GM19438 (cell line): ENCODE measurements around the gene PGM2L1.

Experiments
- ATAC-seq: cut with Tn5 transposase; IDR thresholded peaks from one replicate; pipeline ENCODE4 v1.9.1; 2021; ENCODE audit warnings: low read depth; ENCODE audit not compliant: unreplicated experiment

PGM2L1 gene

GRCh38 chr11:74310857-74311256 lies 87.4 kb downstream of the PGM2L1 start:
- no peak for ATAC-seq

- ATAC-seq = no peak
Measured at GRCh38 chr11:74307434-74307833, 90.8 kb downstream of the PGM2L1 start.

- no peak for ATAC-seq
Measured at GRCh38 chr11:74306435-74307175, 91.6 kb downstream of the PGM2L1 start.

GRCh38 chr11:74299015-74299414 lies 99.2 kb downstream of the PGM2L1 start:
- ATAC-seq = no peak

- no peak for ATAC-seq
Measured at GRCh38 chr11:74297484-74297883, 100.7 kb downstream of the PGM2L1 start.

GRCh38 chr11:74288911-74289310 lies 109.3 kb downstream of the PGM2L1 start:
- ATAC-seq = no peak

- no peak for ATAC-seq
Measured at GRCh38 chr11:74288161-74288560, 110.1 kb downstream of the PGM2L1 start.

- no peak for ATAC-seq
Measured at GRCh38 chr11:74284466-74284865, 113.8 kb downstream of the PGM2L1 start.

GRCh38 chr11:74283580-74284180 lies 114.6 kb downstream of the PGM2L1 start:
- no peak for ATAC-seq

GRCh38 chr11:74282914-74283371 lies 115.3 kb downstream of the PGM2L1 start:
- no peak for ATAC-seq

GRCh38 chr11:74282421-74282820 lies 115.8 kb downstream of the PGM2L1 start:
- no peak for ATAC-seq

GRCh38 chr11:74280494-74280893 lies 117.7 kb downstream of the PGM2L1 start:
- no peak for ATAC-seq
